Measurements from ENCODE around the gene PCDHGA5. TPM values are rescaled to one million over a fixed set of nuclear protein-coding genes. Genes with fewer than 3 reads are reported as not detected.
"Not testable (repeated sequence)": the region's sequence is repeated elsewhere in the genome, so short reads cannot be mapped to it uniquely, and the experiment has no call there.

PCDHGA5 gene
- total RNA-seq, 5 donors from 2014 or later (not counting 1 experiment from before 2014, with no cell fraction given) = 0.06 to 0.43 (median 0.41) TPM; not detected in 2

- Histone ChIP-seq H3K9me3 (peaks cover 9% of the 10 kb centered on the region), H3K27me3 (replicated peaks in 1 of 2; ENCODE audit: control insufficient read depth in 2 of 2, extremely low read depth in 1 of 2, insufficient read depth in 2 of 2, low read length in 1 of 2) (peaks cover 5 to 35% of the 10 kb centered on the region in 2 experiments), H3K27ac (ENCODE audit: low read length) (no peak within 1 kb of the TSS), H3K36me3 (ENCODE audit: control insufficient read depth in 2 of 2, extremely low read depth in 1 of 2, insufficient read depth in 1 of 2, low read length in 1 of 2) (no peaks in the 10 kb centered on the region), H3K4me1 (ENCODE audit: control insufficient read depth in 1 of 2, extremely low read depth in 1 of 2, insufficient read depth in 2 of 2, low read length in 2 of 2) (no peaks in the 10 kb centered on the region), H3K4me3 (ENCODE audit: control insufficient read depth in 1 of 2, extremely low read depth in 1 of 2, low read length in 1 of 2) (peak within 1 kb of the TSS in 1 of 2 donors; percentile 17)
- H3K4me1 Mint-ChIP-seq = peaks cover 0 to 2% (median 0%) of the 10 kb centered on the region in 3 donors
- H3K27me3 Mint-ChIP-seq = peaks cover 67 to 85% of the 10 kb centered on the region in 2 donors
- peaks cover 21 to 59% (median 51%) of the 10 kb centered on the region in 3 donors for H3K9me3 Mint-ChIP-seq
- WGBS (ENCODE audit: insufficient coverage) = 27% methylated on average over 21 of the region's 27 CpGs
- ChIA-PET CTCF (interaction anchor here (0.6 to 1.4 kb wide), 5 partner anchors 9 to 1472 kb away, joined by 3 read pairs; no protein-coding TSS in a partner anchor), POLR2A (no interaction called here)
- ATAC-seq (replicated peaks in 1 of 4) (no peak), DNase-seq (peak in 1 of 35 experiments; percentile 18)
- H3K27ac Mint-ChIP-seq = no peak within 1 kb of the TSS
- peak within 1 kb of the TSS in 2 of 3 donors; percentile 19 to 49 for H3K4me3 Mint-ChIP-seq
- peaks cover 17% of the 10 kb centered on the region for H3K36me3 Mint-ChIP-seq
Observed at GRCh38 chr5:141338538-141339306, 25.2 kb upstream of the PCDHGA5 start, which contains the start of gene PCDHGA2. PCDHGA2 (plus strand) TSS chr5:141338760.

- CTCF ChIA-PET; DNase-seq; H3K27ac ChIP-seq (ENCODE audit: low read length); H3K36me3 ChIP-seq (ENCODE audit: control insufficient read depth in 2 of 2, extremely low read depth in 1 of 2, insufficient read depth in 1 of 2, low read length in 1 of 2); H3K9me3 ChIP-seq; H3K4me1 Mint-ChIP-seq; POLR2A ChIA-PET; ATAC-seq (replicated peaks in 1 of 4); H3K27ac Mint-ChIP-seq; H3K4me3 Mint-ChIP-seq; H3K4me1 ChIP-seq (ENCODE audit: control insufficient read depth in 1 of 2, extremely low read depth in 1 of 2, insufficient read depth in 2 of 2, low read length in 2 of 2); H3K4me3 ChIP-seq (ENCODE audit: control insufficient read depth in 1 of 2, extremely low read depth in 1 of 2, low read length in 1 of 2): not testable (repeated sequence)
- H3K36me3 Mint-ChIP-seq = peaks cover 21% of the 10 kb centered on the region
- H3K27me3 ChIP-seq (replicated peaks in 1 of 2; ENCODE audit: control insufficient read depth in 2 of 2, extremely low read depth in 1 of 2, insufficient read depth in 2 of 2, low read length in 1 of 2) = peaks cover 6 to 47% of the 10 kb centered on the region in 2 experiments
- peaks cover 63 to 81% of the 10 kb centered on the region in 2 donors for H3K27me3 Mint-ChIP-seq
- H3K9me3 Mint-ChIP-seq = peaks cover 16 to 54% (median 50%) of the 10 kb centered on the region in 3 donors
- WGBS (ENCODE audit: insufficient coverage) = 72% methylated on average over 26 of the region's 45 CpGs
Observed at GRCh38 chr5:141340781-141341354, 23.1 kb upstream of the PCDHGA5 start.

- Histone ChIP-seq H3K4me1 (ENCODE audit: control insufficient read depth in 1 of 2, extremely low read depth in 1 of 2, insufficient read depth in 2 of 2, low read length in 2 of 2) (no peaks in the 10 kb centered on the region), H3K9me3 (peaks cover 3% of the 10 kb centered on the region), H3K4me3 (ENCODE audit: control insufficient read depth in 1 of 2, extremely low read depth in 1 of 2, low read length in 1 of 2) (no peak overlapping the region), H3K27me3 (replicated peaks in 1 of 2; ENCODE audit: control insufficient read depth in 2 of 2, extremely low read depth in 1 of 2, insufficient read depth in 2 of 2, low read length in 1 of 2) (peaks cover 4 to 51% of the 10 kb centered on the region in 2 experiments), H3K27ac (ENCODE audit: low read length) (no peak overlapping the region), H3K36me3 (ENCODE audit: control insufficient read depth in 2 of 2, extremely low read depth in 1 of 2, insufficient read depth in 1 of 2, low read length in 1 of 2) (no peaks in the 10 kb centered on the region)
- ATAC-seq (replicated peaks in 1 of 4) (no peak), DNase-seq (no peak)
- CTCF ChIA-PET = no interaction called here
- POLR2A ChIA-PET = no interaction called here
- WGBS (ENCODE audit: insufficient coverage) = 0% methylated on average over 1 of the region's 1 CpG
- H3K27ac Mint-ChIP-seq = no peak overlapping the region
- no peak overlapping the region for H3K4me3 Mint-ChIP-seq
- peaks cover 18% of the 10 kb centered on the region for H3K36me3 Mint-ChIP-seq
- H3K4me1 Mint-ChIP-seq = peaks cover 0 to 2% (median 0%) of the 10 kb centered on the region in 3 donors
- peaks cover 16 to 46% (median 41%) of the 10 kb centered on the region in 3 donors for H3K9me3 Mint-ChIP-seq
- peaks cover 62 to 76% of the 10 kb centered on the region in 2 donors for H3K27me3 Mint-ChIP-seq
Observed at GRCh38 chr5:141342773-141343172, 21.2 kb upstream of the PCDHGA5 start.

- ChIA-PET POLR2A (no interaction called here), CTCF (interaction anchor here in 1 of 2 donors (0.6 to 1.4 kb wide), 3 partner anchors 9 to 221 kb away, joined by 3 to 4 read pairs (median 3); no protein-coding TSS in a partner anchor)
- Histone ChIP-seq H3K4me3 (ENCODE audit: control insufficient read depth in 1 of 2, extremely low read depth in 1 of 2, low read length in 1 of 2) (peak within 1 kb of the TSS in 1 of 2 donors; percentile 36), H3K9me3 (no peaks in the 10 kb centered on the region), H3K36me3 (ENCODE audit: control insufficient read depth in 2 of 2, extremely low read depth in 1 of 2, insufficient read depth in 1 of 2, low read length in 1 of 2) (no peaks in the 10 kb centered on the region), H3K4me1 (ENCODE audit: control insufficient read depth in 1 of 2, extremely low read depth in 1 of 2, insufficient read depth in 2 of 2, low read length in 2 of 2) (no peaks in the 10 kb centered on the region), H3K27me3 (replicated peaks in 1 of 2; ENCODE audit: control insufficient read depth in 2 of 2, extremely low read depth in 1 of 2, insufficient read depth in 2 of 2, low read length in 1 of 2) (peaks cover 4 to 51% of the 10 kb centered on the region in 2 experiments), H3K27ac (ENCODE audit: low read length) (no peak within 1 kb of the TSS)
- ATAC-seq (replicated peaks in 1 of 4) = no peak
- Mint-ChIP-seq H3K4me1 (peaks cover 0 to 2% (median 0%) of the 10 kb centered on the region in 3 donors), H3K36me3 (peaks cover 12% of the 10 kb centered on the region), H3K27ac (no peak within 1 kb of the TSS), H3K9me3 (peaks cover 16 to 40% (median 35%) of the 10 kb centered on the region in 3 donors), H3K4me3 (peak within 1 kb of the TSS; percentile 24 to 53 (median 39)), H3K27me3 (peaks cover 61 to 74% of the 10 kb centered on the region in 2 donors)
- WGBS (ENCODE audit: insufficient coverage) = 26% methylated on average over 5 of the region's 9 CpGs
- DNase-seq = peak in 1 of 35 experiments; percentile 37
Observed at GRCh38 chr5:141343242-141343952, 20.6 kb upstream of the PCDHGA5 start, which contains the start of gene PCDHGA3. PCDHGA3 (plus strand) TSS chr5:141343829; CDS start chr5:141344034, 205 bp downstream.

- Histone ChIP-seq H3K36me3 (ENCODE audit: control insufficient read depth in 2 of 2, extremely low read depth in 1 of 2, insufficient read depth in 1 of 2, low read length in 1 of 2) (no peaks in the 10 kb centered on the region), H3K27ac (ENCODE audit: low read length) (no peak overlapping the region), H3K27me3 (replicated peaks in 1 of 2; ENCODE audit: control insufficient read depth in 2 of 2, extremely low read depth in 1 of 2, insufficient read depth in 2 of 2, low read length in 1 of 2) (peaks cover 4 to 48% of the 10 kb centered on the region in 2 experiments), H3K4me1 (ENCODE audit: control insufficient read depth in 1 of 2, extremely low read depth in 1 of 2, insufficient read depth in 2 of 2, low read length in 2 of 2) (no peaks in the 10 kb centered on the region), H3K9me3 (no peaks in the 10 kb centered on the region), H3K4me3 (ENCODE audit: control insufficient read depth in 1 of 2, extremely low read depth in 1 of 2, low read length in 1 of 2) (peak overlapping the region in 1 of 2 donors; percentile 36)
- ChIA-PET POLR2A (interaction anchor here in 1 of 2 donors (0.7 kb wide), 1 partner anchor 12 kb away, joined by 3 read pairs; no protein-coding TSS in a partner anchor), CTCF (interaction anchor here in 1 of 2 donors (0.6 to 1.4 kb wide), 4 partner anchors 10 to 220 kb away, joined by 3 to 4 read pairs (median 3); no protein-coding TSS in a partner anchor)
- peaks cover 60 to 74% of the 10 kb centered on the region in 2 donors for H3K27me3 Mint-ChIP-seq
- peaks cover 16 to 35% (median 30%) of the 10 kb centered on the region in 3 donors for H3K9me3 Mint-ChIP-seq
- peaks cover 0 to 2% (median 0%) of the 10 kb centered on the region in 3 donors for H3K4me1 Mint-ChIP-seq
- no peak overlapping the region for H3K27ac Mint-ChIP-seq
- DNase-seq (no peak), ATAC-seq (replicated peaks in 1 of 4) (no peak)
- peak overlapping the region; percentile 24 to 53 (median 39) for H3K4me3 Mint-ChIP-seq
- H3K36me3 Mint-ChIP-seq = peaks cover 11% of the 10 kb centered on the region
- 38% methylated on average over 24 of the region's 31 CpGs for WGBS (ENCODE audit: insufficient coverage)
Observed at GRCh38 chr5:141343953-141344463, 20.0 kb upstream of the PCDHGA5 start.
